Measurements from ENCODE around the gene FST. TPM values are rescaled to one million over a fixed set of nuclear protein-coding genes. Genes with fewer than 3 reads are reported as not detected.

Gene FST
- polyA plus RNA-seq, 4 donors: 0.54 to 6.0 (median 2.1) TPM; not detected in 1

GRCh38 chr5:53488195-53488722 is 7.8 kb downstream of the FST start:
- 62 to 77% (median 74%) methylated on average over 8 of the region's 8 CpGs for WGBS, 3 donors
- FAIRE-seq: no peak
- no peak for DNase-seq
- Histone ChIP-seq H3K36me3 (ENCODE audit: control insufficient read depth in 3 of 3, insufficient read depth in 2 of 3, low read depth in 1 of 3, low read length in 3 of 3) (peaks cover 0 to 2% (median 0%) of the 10 kb centered on the region in 3 donors), H3K4me3 (ENCODE audit: low read depth in 1 of 3, low read length in 3 of 3) (no peak overlapping the region), H3K9me3 (ENCODE audit: control insufficient read depth in 2 of 2, insufficient read depth in 1 of 2, low read depth in 1 of 2, low read length in 1 of 2) (no peaks in the 10 kb centered on the region), H3K27me3 (ENCODE audit: control insufficient read depth in 3 of 3, insufficient read depth in 3 of 3, low read length in 3 of 3) (peaks cover 0 to 15% (median 3%) of the 10 kb centered on the region in 3 donors), H3K4me1 (ENCODE audit: control insufficient read depth in 3 of 3, insufficient read depth in 2 of 3, low read depth in 1 of 3, low read length in 2 of 3) (no peaks in the 10 kb centered on the region), H3K27ac (ENCODE audit: low read depth in 1 of 3, low read length in 2 of 3) (no peak overlapping the region)

- no peak for FAIRE-seq
- Histone ChIP-seq H3K9me3 (ENCODE audit: control insufficient read depth in 2 of 2, insufficient read depth in 1 of 2, low read depth in 1 of 2, low read length in 1 of 2) (no peaks in the 10 kb centered on the region), H3K27me3 (ENCODE audit: control insufficient read depth in 3 of 3, insufficient read depth in 3 of 3, low read length in 3 of 3) (peaks cover 0 to 4% (median 0%) of the 10 kb centered on the region in 3 donors), H3K36me3 (ENCODE audit: control insufficient read depth in 3 of 3, insufficient read depth in 2 of 3, low read depth in 1 of 3, low read length in 3 of 3) (no peaks in the 10 kb centered on the region), H3K4me1 (ENCODE audit: control insufficient read depth in 3 of 3, insufficient read depth in 2 of 3, low read depth in 1 of 3, low read length in 2 of 3) (no peaks in the 10 kb centered on the region), H3K4me3 (ENCODE audit: low read depth in 1 of 3, low read length in 3 of 3) (no peak overlapping the region), H3K27ac (ENCODE audit: low read depth in 1 of 3, low read length in 2 of 3) (no peak overlapping the region)
- DNase-seq: no peak
These were observed 10.3 kb downstream of the FST start for GRCh38 chr5:53490747-53491146.

- WGBS, 3 donors: 25 to 31% (median 28%) methylated on average over 2 of the region's 2 CpGs
- no peaks in the 10 kb centered on the region for H3K4me1 ChIP-seq (ENCODE audit: control insufficient read depth in 3 of 3, insufficient read depth in 2 of 3, low read depth in 1 of 3, low read length in 2 of 3)
- H3K27me3 ChIP-seq (ENCODE audit: control insufficient read depth in 3 of 3, insufficient read depth in 3 of 3, low read length in 3 of 3): peaks cover 0 to 2% (median 0%) of the 10 kb centered on the region in 3 donors
- no peaks in the 10 kb centered on the region for H3K9me3 ChIP-seq (ENCODE audit: control insufficient read depth in 2 of 2, insufficient read depth in 1 of 2, low read depth in 1 of 2, low read length in 1 of 2)
- no peak overlapping the region for H3K27ac ChIP-seq (ENCODE audit: low read depth in 1 of 3, low read length in 2 of 3)
- DNase-seq: no peak
- no peaks in the 10 kb centered on the region for H3K36me3 ChIP-seq (ENCODE audit: control insufficient read depth in 3 of 3, insufficient read depth in 2 of 3, low read depth in 1 of 3, low read length in 3 of 3)
- no peak for FAIRE-seq
- no peak overlapping the region for H3K4me3 ChIP-seq (ENCODE audit: low read depth in 1 of 3, low read length in 3 of 3)
These were observed 20.6 kb downstream of the FST start for GRCh38 chr5:53501054-53501453.

GRCh38 chr5:53503562-53504218 is 23.3 kb downstream of the FST start:
- DNase-seq (no peak), FAIRE-seq (no peak)
- WGBS, 3 donors: 66 to 72% (median 69%) methylated on average over 3 of the region's 3 CpGs
- H3K27me3 ChIP-seq (ENCODE audit: control insufficient read depth in 3 of 3, insufficient read depth in 3 of 3, low read length in 3 of 3): peaks cover 0 to 2% (median 2%) of the 10 kb centered on the region in 3 donors
- H3K4me1 ChIP-seq (ENCODE audit: control insufficient read depth in 3 of 3, insufficient read depth in 2 of 3, low read depth in 1 of 3, low read length in 2 of 3): no peaks in the 10 kb centered on the region
- no peak overlapping the region for H3K27ac ChIP-seq (ENCODE audit: low read depth in 1 of 3, low read length in 2 of 3)
- no peaks in the 10 kb centered on the region for H3K36me3 ChIP-seq (ENCODE audit: control insufficient read depth in 3 of 3, insufficient read depth in 2 of 3, low read depth in 1 of 3, low read length in 3 of 3)
- H3K9me3 ChIP-seq (ENCODE audit: control insufficient read depth in 2 of 2, insufficient read depth in 1 of 2, low read depth in 1 of 2, low read length in 1 of 2): peaks cover 0 to 7% of the 10 kb centered on the region in 2 donors
- no peak overlapping the region for H3K4me3 ChIP-seq (ENCODE audit: low read depth in 1 of 3, low read length in 3 of 3)

- WGBS, 3 donors: 88 to 92% (median 91%) methylated on average over 4 of the region's 4 CpGs
- no peak for FAIRE-seq
- Histone ChIP-seq H3K9me3 (ENCODE audit: control insufficient read depth in 2 of 2, insufficient read depth in 1 of 2, low read depth in 1 of 2, low read length in 1 of 2) (peaks cover 0 to 7% of the 10 kb centered on the region in 2 donors), H3K36me3 (ENCODE audit: control insufficient read depth in 3 of 3, insufficient read depth in 2 of 3, low read depth in 1 of 3, low read length in 3 of 3) (no peaks in the 10 kb centered on the region), H3K4me1 (ENCODE audit: control insufficient read depth in 3 of 3, insufficient read depth in 2 of 3, low read depth in 1 of 3, low read length in 2 of 3) (no peaks in the 10 kb centered on the region), H3K4me3 (ENCODE audit: low read depth in 1 of 3, low read length in 3 of 3) (no peak overlapping the region), H3K27ac (ENCODE audit: low read depth in 1 of 3, low read length in 2 of 3) (no peak overlapping the region), H3K27me3 (ENCODE audit: control insufficient read depth in 3 of 3, insufficient read depth in 3 of 3, low read length in 3 of 3) (peaks cover 0 to 2% (median 2%) of the 10 kb centered on the region in 3 donors)
- no peak for DNase-seq
These were observed 26.6 kb downstream of the FST start for GRCh38 chr5:53507013-53507412.

- DNase-seq (no peak), FAIRE-seq (no peak)
- H3K27me3 ChIP-seq (ENCODE audit: control insufficient read depth in 3 of 3, insufficient read depth in 3 of 3, low read length in 3 of 3): peaks cover 0 to 2% (median 0%) of the 10 kb centered on the region in 3 donors
- 88 to 96% (median 88%) methylated on average over 3 of the region's 3 CpGs for WGBS, 3 donors
- H3K9me3 ChIP-seq (ENCODE audit: control insufficient read depth in 2 of 2, insufficient read depth in 1 of 2, low read depth in 1 of 2, low read length in 1 of 2): peaks cover 0 to 7% of the 10 kb centered on the region in 2 donors
- no peak overlapping the region for H3K27ac ChIP-seq (ENCODE audit: low read depth in 1 of 3, low read length in 2 of 3)
- H3K4me1 ChIP-seq (ENCODE audit: control insufficient read depth in 3 of 3, insufficient read depth in 2 of 3, low read depth in 1 of 3, low read length in 2 of 3): no peaks in the 10 kb centered on the region
- H3K4me3 ChIP-seq (ENCODE audit: low read depth in 1 of 3, low read length in 3 of 3): no peak overlapping the region
- no peaks in the 10 kb centered on the region for H3K36me3 ChIP-seq (ENCODE audit: control insufficient read depth in 3 of 3, insufficient read depth in 2 of 3, low read depth in 1 of 3, low read length in 3 of 3)
These were observed 27.7 kb downstream of the FST start for GRCh38 chr5:53508125-53508524.

GRCh38 chr5:53512539-53512938 is 32.1 kb downstream of the FST start:
- Histone ChIP-seq H3K27me3 (ENCODE audit: control insufficient read depth in 3 of 3, insufficient read depth in 3 of 3, low read length in 3 of 3) (peaks cover 0 to 2% (median 0%) of the 10 kb centered on the region in 3 donors), H3K36me3 (ENCODE audit: control insufficient read depth in 3 of 3, insufficient read depth in 2 of 3, low read depth in 1 of 3, low read length in 3 of 3) (no peaks in the 10 kb centered on the region), H3K27ac (ENCODE audit: low read depth in 1 of 3, low read length in 2 of 3) (no peak overlapping the region), H3K9me3 (ENCODE audit: control insufficient read depth in 2 of 2, insufficient read depth in 1 of 2, low read depth in 1 of 2, low read length in 1 of 2) (peaks cover 0 to 7% of the 10 kb centered on the region in 2 donors), H3K4me3 (ENCODE audit: low read depth in 1 of 3, low read length in 3 of 3) (no peak overlapping the region), H3K4me1 (ENCODE audit: control insufficient read depth in 3 of 3, insufficient read depth in 2 of 3, low read depth in 1 of 3, low read length in 2 of 3) (no peaks in the 10 kb centered on the region)
- FAIRE-seq: no peak
- DNase-seq: no peak

GRCh38 chr5:53515988-53516387 is 35.6 kb downstream of the FST start:
- WGBS, 3 donors: 24 to 66% (median 42%) methylated on average over 6 of the region's 6 CpGs
- DNase-seq: no peak

GRCh38 chr5:53520813-53521212 is 40.4 kb downstream of the FST start:
- Histone ChIP-seq H3K9me3 (ENCODE audit: control insufficient read depth in 2 of 2, insufficient read depth in 1 of 2, low read depth in 1 of 2, low read length in 1 of 2) (no peaks in the 10 kb centered on the region), H3K27ac (ENCODE audit: low read depth in 1 of 3, low read length in 2 of 3) (no peak overlapping the region), H3K4me1 (ENCODE audit: control insufficient read depth in 3 of 3, insufficient read depth in 2 of 3, low read depth in 1 of 3, low read length in 2 of 3) (no peaks in the 10 kb centered on the region), H3K36me3 (ENCODE audit: control insufficient read depth in 3 of 3, insufficient read depth in 2 of 3, low read depth in 1 of 3, low read length in 3 of 3) (no peaks in the 10 kb centered on the region), H3K4me3 (ENCODE audit: low read depth in 1 of 3, low read length in 3 of 3) (no peak overlapping the region), H3K27me3 (ENCODE audit: control insufficient read depth in 3 of 3, insufficient read depth in 3 of 3, low read length in 3 of 3) (no peaks in the 10 kb centered on the region)
- DNase-seq: no peak
- no peak for FAIRE-seq

More at GRCh38 chr5:53515988-53516387, 35.6 kb downstream of the FST start:
- Histone ChIP-seq H3K4me3 (ENCODE audit: low read depth in 1 of 3, low read length in 3 of 3) (no peak overlapping the region), H3K9me3 (ENCODE audit: control insufficient read depth in 2 of 2, insufficient read depth in 1 of 2, low read depth in 1 of 2, low read length in 1 of 2) (no peaks in the 10 kb centered on the region), H3K4me1 (ENCODE audit: control insufficient read depth in 3 of 3, insufficient read depth in 2 of 3, low read depth in 1 of 3, low read length in 2 of 3) (no peaks in the 10 kb centered on the region), H3K27ac (ENCODE audit: low read depth in 1 of 3, low read length in 2 of 3) (no peak overlapping the region), H3K27me3 (ENCODE audit: control insufficient read depth in 3 of 3, insufficient read depth in 3 of 3, low read length in 3 of 3) (no peaks in the 10 kb centered on the region), H3K36me3 (ENCODE audit: control insufficient read depth in 3 of 3, insufficient read depth in 2 of 3, low read depth in 1 of 3, low read length in 3 of 3) (no peaks in the 10 kb centered on the region)
- FAIRE-seq: no peak
